Adipose tissue (tissue), 3 donors: ENCODE results near the gene TIPARP. TPM values are rescaled to one million over a fixed set of nuclear protein-coding genes. Genes with fewer than 3 reads are reported as not detected.

Experiments
- H3K27ac ChIP-seq: one replicate; pipeline ENCODE4 v1.5.1; 2013; ENCODE audit warnings: low read depth, low read length
- WGBS, 3 donors: extraction: QIAGEN DNeasy Blood & Tissue Kit; methylation state at CpG; one replicate each; pipeline ENCODE4 v1.1.7; 2013; 5-methylcytosine and 5-hydroxymethylcytosine counted together
- polyA plus RNA-seq, 3 donors: library from polyadenylated mRNA; stranded (reverse); fragments of 200-250 nt; gene quantifications; one replicate each; pipeline ENCODE4 v1.2.3, GENCODE V29; 2013
- donor health status: healthy with polysubstance abuse.
- donor health status: Bipolar disorder and iron deficiency.
- donor health status: healthy.

The TIPARP gene, protein sequence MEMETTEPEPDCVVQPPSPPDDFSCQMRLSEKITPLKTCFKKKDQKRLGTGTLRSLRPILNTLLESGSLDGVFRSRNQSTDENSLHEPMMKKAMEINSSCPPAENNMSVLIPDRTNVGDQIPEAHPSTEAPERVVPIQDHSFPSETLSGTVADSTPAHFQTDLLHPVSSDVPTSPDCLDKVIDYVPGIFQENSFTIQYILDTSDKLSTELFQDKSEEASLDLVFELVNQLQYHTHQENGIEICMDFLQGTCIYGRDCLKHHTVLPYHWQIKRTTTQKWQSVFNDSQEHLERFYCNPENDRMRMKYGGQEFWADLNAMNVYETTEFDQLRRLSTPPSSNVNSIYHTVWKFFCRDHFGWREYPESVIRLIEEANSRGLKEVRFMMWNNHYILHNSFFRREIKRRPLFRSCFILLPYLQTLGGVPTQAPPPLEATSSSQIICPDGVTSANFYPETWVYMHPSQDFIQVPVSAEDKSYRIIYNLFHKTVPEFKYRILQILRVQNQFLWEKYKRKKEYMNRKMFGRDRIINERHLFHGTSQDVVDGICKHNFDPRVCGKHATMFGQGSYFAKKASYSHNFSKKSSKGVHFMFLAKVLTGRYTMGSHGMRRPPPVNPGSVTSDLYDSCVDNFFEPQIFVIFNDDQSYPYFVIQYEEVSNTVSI
- 10 to 100 TPM in 2 of 3 donors, 1 to 10 TPM in 1; 7.4 to 94.6 (median 50.4) TPM for polyA plus RNA-seq

- WGBS, 3 donors, result 0 to 1% (median 0%) methylated on average over 93 to 105 of the region's 105 CpGs
Measured at GRCh38 chr3:156674046-156674910, at the start of gene TIPARP. Gene TIPARP (plus strand): TSS chr3:156674590. CDS start chr3:156677698, 3,108 bp downstream.

DNA sequence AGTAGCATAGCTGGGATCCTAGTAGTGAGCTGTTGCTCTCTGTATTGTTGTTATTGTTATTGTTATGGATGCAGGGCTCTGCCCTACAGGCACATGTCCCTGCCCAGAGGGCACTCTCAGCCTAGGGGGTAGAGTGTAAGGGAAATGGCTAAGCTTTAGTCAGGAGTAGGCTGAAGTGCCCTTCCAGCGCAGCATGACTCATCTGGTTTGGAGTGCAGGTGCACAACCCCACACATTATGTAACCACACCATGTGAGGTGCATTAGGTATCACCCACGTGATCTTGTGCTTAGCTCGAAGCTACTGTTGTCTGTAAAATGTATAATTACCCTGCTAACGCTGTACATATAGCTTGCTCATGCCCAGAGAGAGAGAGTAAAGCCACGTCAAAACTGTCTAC, 48.3 kb upstream of the TIPARP start:
- 76 to 85% (median 81%) methylated on average over 5 of the region's 5 CpGs for WGBS, 3 donors
- H3K27ac ChIP-seq, result no peak overlapping the region

More at GRCh38 chr3:156674046-156674910, at the start of gene TIPARP:
- peak within 1 kb of the TSS; percentile 90 for H3K27ac ChIP-seq

DNA sequence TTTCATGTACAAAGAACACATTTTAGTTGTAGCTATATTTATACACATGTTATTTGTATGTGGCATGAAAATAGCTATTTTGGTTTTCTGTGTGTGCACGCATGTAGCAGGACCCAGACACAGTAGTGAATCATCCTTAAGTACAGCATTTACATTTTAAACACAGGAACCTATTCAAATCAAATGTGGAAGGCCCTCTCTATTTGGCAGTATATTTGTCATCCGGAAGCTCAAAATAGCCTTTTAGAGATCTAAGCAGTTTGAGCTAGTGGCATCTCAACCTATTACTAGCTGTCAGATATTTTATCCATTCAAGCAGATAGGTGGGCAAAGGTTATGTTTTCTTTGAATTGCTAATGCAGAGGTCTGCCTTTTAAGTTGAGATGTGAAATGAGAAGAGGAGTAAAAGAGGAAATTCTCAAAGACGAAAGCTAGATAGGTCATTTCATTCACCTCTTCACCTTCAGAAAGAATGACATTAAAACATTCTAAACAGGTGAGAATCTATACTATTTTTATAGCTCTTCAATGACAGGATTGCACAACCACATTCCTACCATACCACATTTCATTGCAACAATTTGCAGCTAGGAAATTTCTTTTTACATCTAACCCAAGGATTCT, 46.3 kb upstream of the TIPARP start:
- H3K27ac ChIP-seq, result no peak overlapping the region
- 69 to 81% (median 80%) methylated on average over 3 of the region's 3 CpGs for WGBS, 3 donors

- no peak overlapping the region for H3K27ac ChIP-seq
- WGBS, 3 donors, result 80 to 88% (median 84%) methylated on average over 5 of the region's 5 CpGs
Measured at GRCh38 chr3:156628836-156629618, 45.4 kb upstream of the TIPARP start.

DNA sequence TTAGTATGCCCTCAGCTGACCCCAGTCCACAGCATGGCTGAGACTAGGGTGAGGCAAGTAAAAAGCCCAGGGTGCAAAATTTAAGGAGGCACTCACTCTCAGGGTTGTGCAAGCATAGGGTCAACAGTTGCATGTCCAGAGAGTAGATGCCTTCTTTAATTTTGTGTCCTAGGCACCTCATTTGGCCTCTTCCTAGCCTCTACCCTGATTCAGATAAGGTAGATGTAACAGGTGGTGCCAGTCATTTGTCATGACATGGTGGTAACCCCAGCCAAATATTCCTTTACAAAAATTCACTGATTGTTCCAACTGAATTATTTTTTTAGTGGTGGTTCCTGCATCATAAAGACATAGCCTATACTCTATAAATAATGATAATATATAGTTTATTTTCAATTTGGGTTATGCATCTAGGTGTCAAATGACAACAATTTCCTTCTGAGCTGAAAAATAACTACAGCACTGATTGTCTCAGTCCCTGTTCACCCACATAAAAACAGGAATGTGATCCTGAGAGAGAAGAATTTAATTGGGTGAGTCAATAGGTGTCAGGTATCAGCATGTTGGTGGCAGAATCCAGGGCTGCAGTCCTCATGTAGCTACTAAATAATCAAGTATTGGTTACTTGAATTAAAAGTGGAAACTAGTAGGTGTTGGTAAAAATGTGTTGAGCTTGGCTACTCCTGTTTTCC, 44.2 kb upstream of the TIPARP start:
- H3K27ac ChIP-seq, result no peak overlapping the region

- H3K27ac ChIP-seq, result no peak overlapping the region
- WGBS, 3 donors, result 39 to 76% (median 71%) methylated on average over 3 of the region's 3 CpGs
Measured at GRCh38 chr3:156630773-156631093, 43.7 kb upstream of the TIPARP start.

DNA sequence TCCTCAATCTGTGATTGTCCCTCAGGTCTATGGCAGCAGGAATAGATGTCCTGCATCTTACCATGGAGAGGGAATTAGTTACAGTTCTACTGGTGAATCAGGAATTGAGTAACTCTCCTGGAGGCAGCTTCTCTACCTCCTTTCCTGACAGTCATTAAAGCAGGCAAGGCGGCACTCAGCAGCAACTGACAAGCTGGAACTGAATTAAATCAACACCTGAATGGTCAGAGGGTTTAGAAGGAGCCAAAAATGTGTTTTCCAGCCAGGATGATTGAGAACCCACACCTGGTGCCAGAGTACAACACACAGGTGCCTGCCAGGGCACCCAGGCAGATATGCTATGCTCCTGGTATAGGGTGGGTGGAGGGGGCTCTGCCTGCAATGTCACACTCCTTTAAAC, 43.1 kb upstream of the TIPARP start:
- 26 to 97% (median 94%) methylated on average over 1 of the region's 1 CpG for WGBS, 3 donors
- no peak overlapping the region for H3K27ac ChIP-seq

DNA sequence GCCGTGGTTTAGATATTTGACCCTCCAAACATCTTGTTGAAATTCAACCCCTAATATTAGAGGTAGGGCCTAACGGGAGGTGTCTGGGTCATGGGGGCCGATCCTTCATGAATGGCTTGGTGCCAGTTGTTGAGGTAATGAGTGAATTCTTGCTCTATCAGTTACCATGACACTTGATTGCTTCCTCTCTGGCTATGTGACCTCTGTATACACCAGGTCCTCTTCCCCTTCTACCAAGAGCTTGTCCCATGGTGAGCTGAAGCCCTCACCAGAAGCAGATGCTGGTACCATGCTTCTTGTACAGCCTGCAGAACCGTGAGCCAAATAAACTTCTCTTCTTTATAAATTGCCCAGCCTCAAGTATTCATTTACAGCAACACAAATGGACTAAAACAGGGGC, 41.8 kb upstream of the TIPARP start:
- 82 to 94% (median 84%) methylated on average over 4 of the region's 4 CpGs for WGBS, 3 donors
- no peak overlapping the region for H3K27ac ChIP-seq

- 42 to 72% (median 69%) methylated on average over 4 of the region's 4 CpGs for WGBS, 3 donors
- H3K27ac ChIP-seq, result no peak overlapping the region
Measured at GRCh38 chr3:156633335-156633734, 41.1 kb upstream of the TIPARP start.

- H3K27ac ChIP-seq, result no peak overlapping the region
- WGBS, 3 donors, result 72 to 90% (median 85%) methylated on average over 3 of the region's 3 CpGs
Measured at GRCh38 chr3:156635034-156635433, 39.4 kb upstream of the TIPARP start.

DNA sequence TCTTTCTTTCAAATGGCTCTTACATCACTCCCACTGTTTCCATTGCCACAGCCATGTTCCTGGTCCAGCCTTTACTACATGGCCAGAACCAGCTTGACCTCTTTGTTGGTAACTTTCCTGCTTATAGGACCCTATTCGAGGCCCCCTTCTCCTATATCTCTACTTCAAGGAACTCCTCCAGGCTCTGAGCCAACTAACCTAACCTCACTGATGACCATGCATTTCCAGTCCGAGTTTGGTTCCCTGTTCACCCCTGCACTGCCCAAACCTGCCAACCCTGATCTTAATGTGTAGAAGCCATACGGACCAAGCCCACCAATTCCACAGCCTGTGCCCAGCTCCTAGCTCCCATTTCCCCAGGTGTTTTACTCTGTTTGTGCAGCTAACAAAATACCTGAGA, 38.4 kb upstream of the TIPARP start:
- no peak overlapping the region for H3K27ac ChIP-seq
- whole genome bisulfite sequencing, 3 donors, result 53 to 66% (median 58%) methylated on average over 3 of the region's 3 CpGs

DNA sequence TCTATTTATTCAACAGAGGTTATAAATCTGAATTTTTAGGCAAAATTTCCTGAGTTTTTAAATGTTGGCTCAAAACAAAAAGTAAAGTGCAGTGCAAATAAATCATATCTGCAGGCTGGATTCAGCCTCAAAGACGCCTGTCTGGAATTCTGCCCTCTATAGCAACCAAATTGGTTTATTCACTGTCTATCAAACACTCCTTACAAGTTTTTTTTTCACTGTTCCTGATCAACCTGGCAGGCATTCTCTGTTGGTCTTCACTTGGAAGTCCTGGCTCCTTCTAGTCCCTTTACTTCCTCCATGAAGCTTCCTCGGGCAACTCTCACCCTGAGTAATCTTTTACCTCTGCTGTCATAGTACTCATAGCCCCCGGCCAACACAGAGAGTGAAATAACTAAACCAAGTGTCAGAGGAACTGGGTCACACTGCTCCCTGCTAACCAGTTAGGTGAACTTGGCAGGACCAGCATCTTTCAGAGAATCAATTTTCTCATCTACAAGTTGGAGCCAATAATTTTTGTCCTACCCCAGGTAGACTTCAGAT, 36.8 kb upstream of the TIPARP start:
- 43 to 48% (median 44%) methylated on average over 3 of the region's 3 CpGs for WGBS, 3 donors

DNA sequence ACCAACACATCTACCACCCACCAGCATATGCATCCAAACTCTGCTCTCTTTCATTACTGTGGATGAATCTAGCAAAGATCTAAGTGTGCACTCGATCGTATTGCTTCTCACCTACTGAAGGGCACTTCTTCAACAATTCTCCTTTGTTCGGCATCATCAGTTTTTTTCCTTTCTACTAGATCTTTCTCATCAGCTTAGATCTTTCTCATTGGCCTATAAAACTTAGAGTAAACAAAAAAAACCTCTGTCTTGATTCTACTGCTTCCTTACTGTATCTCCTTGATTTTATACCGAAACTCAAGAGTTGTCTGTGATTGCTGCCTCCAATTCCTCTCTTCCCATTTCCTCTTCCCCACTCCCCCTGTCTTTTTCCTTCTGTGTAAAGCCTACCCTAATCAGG, 36.1 kb upstream of the TIPARP start:
- WGBS, 3 donors, result 70 to 88% (median 72%) methylated on average over 4 of the region's 4 CpGs
- no peak overlapping the region for H3K27ac ChIP-seq

More for the DNA sequence above, 36.8 kb upstream of the TIPARP start:
- no peak overlapping the region for H3K27ac ChIP-seq

DNA sequence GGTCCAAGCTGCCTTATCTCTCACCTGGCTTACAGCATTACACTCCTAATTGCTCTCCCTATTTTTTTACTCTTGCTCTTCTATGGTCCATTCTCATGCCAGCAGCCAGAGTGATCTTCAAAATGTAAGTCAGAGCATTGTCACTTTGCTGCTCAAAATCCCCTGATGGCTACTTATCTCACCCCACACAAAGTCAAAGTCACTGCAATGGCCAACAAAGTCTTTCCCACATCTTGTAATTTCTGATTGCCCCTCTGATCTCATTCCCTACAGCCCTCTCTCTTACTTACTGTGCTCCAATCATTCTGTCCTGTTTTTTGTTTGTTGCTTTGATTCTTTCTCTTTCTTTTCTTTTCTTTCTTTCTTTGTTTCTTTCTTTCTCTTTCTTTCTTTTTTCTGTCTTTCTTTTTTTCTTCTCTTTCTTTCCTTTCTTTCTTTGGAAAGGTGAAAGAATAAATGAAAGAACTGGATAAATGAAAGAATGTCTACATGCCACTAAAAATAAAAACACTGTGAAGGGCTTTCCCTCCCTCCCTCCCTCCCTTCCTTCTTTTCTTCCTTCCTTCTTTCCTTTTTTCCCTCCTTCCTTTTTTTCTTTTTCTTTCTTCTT, 34.9 kb upstream of the TIPARP start:
- no peak overlapping the region for H3K27ac ChIP-seq

DNA sequence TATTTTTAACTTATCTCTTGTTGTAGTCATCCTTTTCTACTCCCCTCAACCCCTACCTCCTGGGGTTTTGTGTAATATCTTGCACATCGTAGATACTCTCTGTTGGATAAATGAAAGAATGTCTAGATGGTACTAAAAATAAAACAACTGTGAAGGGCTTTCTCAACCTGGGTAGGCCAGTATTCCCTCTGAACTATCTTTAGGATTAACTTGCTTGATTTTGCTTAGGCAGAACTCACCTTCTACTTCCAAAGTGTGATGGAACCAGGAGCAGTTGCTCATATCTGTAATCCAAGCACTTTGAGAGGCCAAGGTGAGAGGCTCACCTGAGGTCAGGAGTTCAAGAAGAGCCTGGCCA, 32.8 kb upstream of the TIPARP start:
- WGBS, 3 donors, result 0 to 56% (median 0%) methylated on average over 1 of the region's 1 CpG
- H3K27ac ChIP-seq, result no peak overlapping the region

DNA sequence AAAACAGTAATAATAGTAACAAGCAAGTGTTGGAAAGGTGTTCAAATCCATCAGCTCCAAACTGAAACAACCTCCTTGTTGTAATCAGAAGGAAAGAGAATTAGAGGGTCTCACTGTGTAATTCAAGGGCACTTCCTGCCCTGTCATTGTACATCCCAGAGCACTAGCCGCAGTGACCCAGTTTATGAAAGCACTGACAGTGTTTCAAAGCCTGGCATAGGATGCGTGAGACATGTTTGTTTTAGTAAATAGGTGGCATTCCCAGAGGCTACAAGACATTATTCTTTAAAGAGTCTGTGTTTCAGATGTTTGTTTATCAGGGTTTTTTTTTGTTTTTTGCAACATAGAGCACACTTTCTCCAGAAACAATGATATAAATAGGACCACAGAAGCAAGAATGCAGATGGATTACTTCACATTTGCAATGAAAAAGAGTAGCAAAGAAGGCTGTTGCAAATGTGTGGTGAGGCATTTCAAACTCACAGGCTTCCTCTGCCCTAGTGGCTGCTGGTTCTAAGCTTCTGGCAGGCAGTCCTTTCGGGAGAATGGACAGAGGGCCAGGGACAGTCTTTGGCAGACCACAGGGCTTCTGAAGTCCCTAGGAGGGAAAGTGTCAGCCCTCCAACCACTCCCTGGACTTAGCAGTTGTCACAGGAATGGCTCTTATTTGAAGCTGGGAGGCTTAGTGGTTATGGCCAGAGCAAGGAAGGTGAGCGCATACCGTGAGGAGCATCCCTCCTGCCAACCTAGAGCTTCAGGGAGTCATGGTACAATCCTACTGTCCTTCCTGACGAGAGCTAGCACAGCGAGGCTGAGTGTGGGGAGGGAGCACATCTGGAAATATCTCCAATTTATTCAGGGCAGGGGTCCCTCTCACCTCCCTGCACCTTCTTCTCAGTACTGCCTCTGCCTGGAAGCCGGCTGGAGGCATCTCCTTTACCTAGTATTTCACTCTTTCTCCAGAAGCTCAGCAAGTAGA, 31.4 kb upstream of the TIPARP start:
- WGBS, 3 donors, result 47 to 69% (median 51%) methylated on average over 8 of the region's 8 CpGs
- H3K27ac ChIP-seq, result no peak overlapping the region
